Measurements from ENCODE around the gene GNAZ.

Gene GNAZ

DNA sequence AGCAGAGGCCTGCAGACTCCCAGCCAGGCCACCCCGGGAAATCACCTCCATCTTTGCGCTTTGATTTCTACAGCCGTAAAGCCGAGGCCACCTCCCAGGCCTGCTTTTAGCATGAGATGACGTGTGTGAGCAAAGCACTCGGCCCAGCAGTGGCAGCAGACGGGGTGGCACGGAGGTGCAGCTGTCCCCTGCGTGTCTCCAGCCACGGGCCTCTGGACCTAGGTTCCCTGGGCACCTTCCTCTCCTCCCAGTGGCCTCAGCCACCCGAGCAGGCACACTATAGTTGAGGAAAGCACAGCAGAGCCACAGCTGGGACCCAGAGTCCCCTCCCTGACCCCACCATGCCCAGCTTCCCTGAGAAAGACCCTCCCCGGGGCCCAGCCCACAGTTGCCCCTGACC lies 15.9 kb downstream of the GNAZ start:
- TF ChIP-seq, protein P1, sequence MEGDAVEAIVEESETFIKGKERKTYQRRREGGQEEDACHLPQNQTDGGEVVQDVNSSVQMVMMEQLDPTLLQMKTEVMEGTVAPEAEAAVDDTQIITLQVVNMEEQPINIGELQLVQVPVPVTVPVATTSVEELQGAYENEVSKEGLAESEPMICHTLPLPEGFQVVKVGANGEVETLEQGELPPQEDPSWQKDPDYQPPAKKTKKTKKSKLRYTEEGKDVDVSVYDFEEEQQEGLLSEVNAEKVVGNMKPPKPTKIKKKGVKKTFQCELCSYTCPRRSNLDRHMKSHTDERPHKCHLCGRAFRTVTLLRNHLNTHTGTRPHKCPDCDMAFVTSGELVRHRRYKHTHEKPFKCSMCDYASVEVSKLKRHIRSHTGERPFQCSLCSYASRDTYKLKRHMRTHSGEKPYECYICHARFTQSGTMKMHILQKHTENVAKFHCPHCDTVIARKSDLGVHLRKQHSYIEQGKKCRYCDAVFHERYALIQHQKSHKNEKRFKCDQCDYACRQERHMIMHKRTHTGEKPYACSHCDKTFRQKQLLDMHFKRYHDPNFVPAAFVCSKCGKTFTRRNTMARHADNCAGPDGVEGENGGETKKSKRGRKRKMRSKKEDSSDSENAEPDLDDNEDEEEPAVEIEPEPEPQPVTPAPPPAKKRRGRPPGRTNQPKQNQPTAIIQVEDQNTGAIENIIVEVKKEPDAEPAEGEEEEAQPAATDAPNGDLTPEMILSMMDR (IDR thresholded peaks at IDR 0.05; ENCODE audit: low read depth, low read length): no peak
- TF ChIP-seq POLR2A (IDR thresholded peaks at IDR 0.05; ENCODE audit: extremely low read depth, insufficient read length) (no peak), MYC (IDR thresholded peaks at IDR 0.05; ENCODE audit: low read depth, low read length) (no peak)
- TF ChIP-seq, protein P2, sequence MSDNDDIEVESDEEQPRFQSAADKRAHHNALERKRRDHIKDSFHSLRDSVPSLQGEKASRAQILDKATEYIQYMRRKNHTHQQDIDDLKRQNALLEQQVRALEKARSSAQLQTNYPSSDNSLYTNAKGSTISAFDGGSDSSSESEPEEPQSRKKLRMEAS (IDR thresholded peaks at IDR 0.05; ENCODE audit: low read depth, low read length): no peak
- no peak overlapping the region for H3K4me3 ChIP-seq (ENCODE audit: low read depth, low read length)
- DNase-seq (ENCODE audit: low read depth): no peak

DNA sequence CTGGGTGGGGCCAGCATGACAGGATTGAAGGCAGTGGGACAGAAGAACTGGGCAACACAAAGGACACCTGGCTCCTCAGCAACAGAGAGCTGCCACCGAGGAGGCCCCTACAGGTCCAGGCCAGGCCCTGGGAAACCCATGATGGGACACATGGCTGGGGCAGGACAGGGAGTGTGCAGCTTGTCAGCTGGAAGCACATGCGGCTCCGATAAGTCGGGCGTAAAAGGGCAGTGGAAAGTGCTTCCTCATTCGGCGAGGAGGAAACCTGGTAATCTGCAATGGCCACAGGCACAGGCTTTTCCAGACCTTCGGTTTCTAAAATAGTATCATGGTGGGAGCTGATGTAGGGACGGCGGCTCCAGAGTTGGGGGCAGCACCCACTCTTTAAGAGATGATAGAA lies 16.5 kb downstream of the GNAZ start:
- DNase-seq (ENCODE audit: low read depth): no peak
- H3K4me3 ChIP-seq (ENCODE audit: low read depth, low read length): no peak overlapping the region
- TF ChIP-seq, protein P1 (IDR thresholded peaks at IDR 0.05; ENCODE audit: low read depth, low read length): no peak
- TF ChIP-seq MYC (IDR thresholded peaks at IDR 0.05; ENCODE audit: low read depth, low read length) (no peak), POLR2A (IDR thresholded peaks at IDR 0.05; ENCODE audit: extremely low read depth, insufficient read length) (no peak)
- TF ChIP-seq, protein P2 (IDR thresholded peaks at IDR 0.05; ENCODE audit: low read depth, low read length): no peak

DNA sequence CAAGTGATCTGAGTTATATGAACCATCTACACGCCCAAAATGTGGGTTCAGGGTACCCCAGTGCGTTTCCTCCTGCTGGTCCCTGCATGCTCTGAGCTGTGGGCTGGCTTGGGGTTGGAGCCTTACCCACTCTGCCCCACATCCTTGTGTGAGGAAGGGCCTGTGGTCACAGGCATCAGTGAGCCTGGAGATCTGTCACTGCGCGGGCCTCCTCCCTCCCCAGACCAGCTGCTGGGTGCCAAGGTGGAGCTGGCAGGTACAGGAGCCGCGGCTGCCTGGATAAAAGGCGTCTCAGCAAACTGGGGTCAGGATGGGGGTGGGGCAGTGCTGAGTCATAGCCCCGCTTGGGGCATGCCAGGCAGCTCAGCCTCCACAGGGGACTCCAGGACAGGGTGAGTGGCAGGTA lies 17.9 kb downstream of the GNAZ start:
- no peak overlapping the region for H3K4me3 ChIP-seq (ENCODE audit: low read depth, low read length)
- TF ChIP-seq, protein P2 (IDR thresholded peaks at IDR 0.05; ENCODE audit: low read depth, low read length): no peak
- TF ChIP-seq POLR2A (IDR thresholded peaks at IDR 0.05; ENCODE audit: extremely low read depth, insufficient read length): no peak
- no peak for TF ChIP-seq MYC (IDR thresholded peaks at IDR 0.05; ENCODE audit: low read depth, low read length)
- TF ChIP-seq, protein P1 (IDR thresholded peaks at IDR 0.05; ENCODE audit: low read depth, low read length): no peak
- no peak for DNase-seq (ENCODE audit: low read depth)

DNA sequence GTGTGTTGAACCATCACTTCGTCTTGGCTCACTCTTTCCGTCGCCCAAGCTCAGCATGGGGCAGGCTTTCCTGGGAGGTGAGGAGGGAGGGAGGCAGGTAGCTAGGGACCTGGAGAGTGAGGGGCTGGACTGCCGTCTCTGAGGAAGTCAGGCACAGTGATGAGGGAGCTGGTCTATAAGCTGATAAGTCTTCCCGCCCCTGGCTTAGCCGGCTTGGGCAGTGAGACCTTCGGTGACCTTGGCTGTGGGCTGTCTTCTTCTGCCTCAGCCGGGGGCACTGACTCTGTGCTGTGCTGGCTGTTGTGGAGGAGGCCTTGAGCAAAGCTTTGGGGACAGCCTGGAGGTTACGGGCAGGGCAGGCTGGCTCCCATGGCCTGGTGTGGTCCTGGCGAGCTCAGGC lies 18.7 kb downstream of the GNAZ start:
- no peak overlapping the region for H3K4me3 ChIP-seq (ENCODE audit: low read depth, low read length)
- DNase-seq (ENCODE audit: low read depth): no peak
- TF ChIP-seq, protein P2 (IDR thresholded peaks at IDR 0.05; ENCODE audit: low read depth, low read length): no peak

DNA sequence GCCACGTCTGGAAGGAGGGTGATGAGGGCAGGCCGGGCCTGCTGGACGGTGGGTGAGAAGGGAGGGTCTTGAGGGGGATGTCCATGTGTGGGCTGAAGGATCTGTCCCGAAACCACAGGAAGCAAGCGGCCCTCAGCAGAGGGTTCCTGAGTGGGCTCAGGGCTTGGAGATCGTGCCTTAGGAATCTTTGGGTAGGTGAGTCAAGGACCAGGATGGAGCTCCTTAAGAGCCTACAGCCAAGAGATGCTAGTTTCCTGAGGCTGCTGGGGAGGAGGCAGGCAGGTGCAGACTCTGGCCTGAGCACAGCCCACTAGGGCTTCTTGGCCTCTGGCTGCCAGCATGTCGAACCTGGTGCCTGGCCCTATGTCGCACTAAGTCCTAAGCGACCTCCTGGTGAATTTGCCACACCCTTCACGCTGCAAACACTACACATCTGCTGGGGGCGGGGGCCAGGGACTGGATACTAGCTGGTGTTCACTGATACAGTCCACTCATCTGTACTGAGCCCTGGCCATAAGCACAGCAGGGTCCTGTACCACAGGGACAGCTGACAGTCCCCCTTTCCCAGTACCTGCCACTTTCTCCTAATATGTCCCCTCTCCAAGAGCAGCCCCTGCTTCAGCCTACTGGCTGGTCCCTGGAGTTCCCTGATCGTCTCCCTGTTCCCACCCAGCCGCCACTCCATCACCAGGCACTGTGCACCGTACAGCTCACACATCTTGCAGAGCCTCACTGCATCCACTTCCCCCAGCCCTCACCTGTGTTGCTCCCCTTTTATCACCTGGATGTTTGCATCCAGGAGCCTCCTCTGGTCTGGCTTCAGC lies 19.5 kb downstream of the GNAZ start:
- TF ChIP-seq POLR2A (IDR thresholded peaks at IDR 0.05; ENCODE audit: extremely low read depth, insufficient read length) (no peak), MYC (IDR thresholded peaks at IDR 0.05; ENCODE audit: low read depth, low read length) (no peak)
- TF ChIP-seq, protein P1 (IDR thresholded peaks at IDR 0.05; ENCODE audit: low read depth, low read length): no peak
- TF ChIP-seq, protein P2 (IDR thresholded peaks at IDR 0.05; ENCODE audit: low read depth, low read length): no peak
- no peak for DNase-seq (ENCODE audit: low read depth)

DNA sequence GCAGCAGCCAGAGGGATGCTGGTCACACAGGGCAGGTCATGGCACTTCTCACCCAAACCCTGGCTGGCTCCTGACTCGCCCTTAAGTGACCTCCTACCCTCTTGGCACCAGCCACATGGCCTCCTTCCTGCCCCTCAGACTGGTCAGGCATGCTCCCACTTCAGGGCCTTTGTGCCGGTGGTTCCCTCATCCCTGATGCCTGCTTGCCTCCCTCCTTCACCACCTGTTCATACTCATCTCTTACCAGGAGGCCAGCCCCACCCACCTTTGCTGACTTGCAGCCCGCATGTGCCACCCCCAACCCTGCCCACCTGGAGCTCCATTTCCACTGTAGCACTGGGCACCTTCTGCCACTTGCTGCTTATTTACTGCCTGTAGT lies 20.1 kb downstream of the GNAZ start:
- TF ChIP-seq, protein P2 (IDR thresholded peaks at IDR 0.05; ENCODE audit: low read depth, low read length): no peak
- TF ChIP-seq POLR2A (IDR thresholded peaks at IDR 0.05; ENCODE audit: extremely low read depth, insufficient read length) (no peak), MYC (IDR thresholded peaks at IDR 0.05; ENCODE audit: low read depth, low read length) (no peak)
- TF ChIP-seq, protein P1 (IDR thresholded peaks at IDR 0.05; ENCODE audit: low read depth, low read length): no peak
- DNase-seq (ENCODE audit: low read depth): no peak

More for the DNA sequence above, 19.5 kb downstream of the GNAZ start:
- no peak overlapping the region for H3K4me3 ChIP-seq (ENCODE audit: low read depth, low read length)

More for the DNA sequence above, 20.1 kb downstream of the GNAZ start:
- no peak overlapping the region for H3K4me3 ChIP-seq (ENCODE audit: low read depth, low read length)

Measured in NB4 (cell line).